Endodermal cell (in vitro differentiated cells): Measurements from ENCODE around the gene PICK1. TPM values are rescaled to one million over a fixed set of nuclear protein-coding genes. Genes with fewer than 3 reads are reported as not detected.

Experiments
- DNase-seq: peaks from one replicate; pipeline ENCODE4 v3.0.0-alpha.2; 2017
- H3K27ac ChIP-seq: 2 replicates; pipeline ENCODE4 v1.5.1; 2013; ENCODE audit warnings: mild to moderate bottlenecking, low read depth, low read length, moderate library complexity
- H3K27me3 ChIP-seq: 2 replicates; pipeline ENCODE4 v1.6.1; 2013; ENCODE audit warnings: mild to moderate bottlenecking, low read length, moderate library complexity; ENCODE audit not compliant: insufficient read depth, control insufficient read depth, poor library complexity, severe bottlenecking
- H3K36me3 ChIP-seq: 2 replicates; pipeline ENCODE4 v1.7.0; 2013; ENCODE audit warnings: mild to moderate bottlenecking, low read length, moderate library complexity; ENCODE audit not compliant: control insufficient read depth, insufficient read depth
- H3K4me1 ChIP-seq: one replicate; pipeline ENCODE4 v1.7.0; 2013; ENCODE audit warnings: low read length; ENCODE audit not compliant: control insufficient read depth, insufficient read depth
- H3K4me3 ChIP-seq: 2 replicates; pipeline ENCODE4 v1.5.1; 2013; ENCODE audit warnings: mild to moderate bottlenecking, low read length, moderate library complexity
- H3K9ac ChIP-seq: 2 replicates; pipeline ENCODE4 v1.6.1; 2013; ENCODE audit warnings: mild to moderate bottlenecking, low read length, moderate library complexity; ENCODE audit not compliant: poor library complexity, severe bottlenecking; ENCODE audit errors: extremely low read depth
- H3K9me3 ChIP-seq: 2 replicates; pipeline ENCODE4 v1.6.1; 2013; ENCODE audit warnings: mild to moderate bottlenecking, low read length, moderate library complexity; ENCODE audit not compliant: control insufficient read depth
- H3K27ac Mint-ChIP-seq: 2 replicates; pipeline ENCODE4 v1.8.0; 2020; ENCODE audit warnings: mixed read lengths
- H3K27me3 Mint-ChIP-seq: 2 replicates; pipeline ENCODE4 v1.8.0; 2021; ENCODE audit warnings: mild to moderate bottlenecking, mixed read lengths; ENCODE audit not compliant: insufficient read depth
- H3K36me3 Mint-ChIP-seq: 2 replicates; pipeline ENCODE4 v1.8.0; 2020; ENCODE audit warnings: low read depth, mixed read lengths
- H3K4me1 Mint-ChIP-seq: 2 replicates; pipeline ENCODE4 v1.8.0; 2020; ENCODE audit warnings: mixed read lengths
- H3K4me3 Mint-ChIP-seq: 2 replicates; pipeline ENCODE4 v1.8.0; 2020; ENCODE audit warnings: mild to moderate bottlenecking, moderate library complexity, mixed read lengths
- H3K9me3 Mint-ChIP-seq: 2 replicates; pipeline ENCODE4 v1.8.0; 2020; ENCODE audit warnings: mild to moderate bottlenecking, mixed read lengths
- CTCF ChIP-seq: fragments of 200-600 bp; sonication (generic); conservative IDR thresholded peaks from 2 replicates; pipeline ENCODE4 v1.5.0; 2021; ENCODE audit warnings: antibody characterized with exemption, mild to moderate bottlenecking
- WGBS, 2 experiments: methylation state at CpG; one replicate each; pipeline versions ENCODE4 v1.1.5 to v1.1.7; 2013; ENCODE audit warnings: missing lambda C conversion rate in 2 of 2, mixed read lengths in 1 of 2; ENCODE audit not compliant: insufficient coverage in 1 of 2, insufficient read length in 1 of 2; 5-methylcytosine and 5-hydroxymethylcytosine counted together
- total RNA-seq, 2 donors: library from RNA; stranded (reverse); fragmentation: NEBNext Ultra II Directional in 1 of 2; extraction: Animal tissue kit (Norgen Biotek cat#: 25700) in 1 of 2; gene quantifications; 2 replicates in 1 of 2; 3 replicates in 1 of 2; pipeline ENCODE4 v1.2.1, GENCODE V29; 2021

The PICK1 gene
- total RNA-seq, 2 donors from 2014 or later, result 42.7 to 54.1 TPM

- Histone ChIP-seq H3K4me3 (no peak overlapping the region), H3K36me3 (no peaks in the 10 kb centered on the region), H3K9me3 (no peaks in the 10 kb centered on the region), H3K4me1 (peaks cover 6% of the 10 kb centered on the region), H3K27ac (no peak overlapping the region), H3K27me3 (no peaks in the 10 kb centered on the region), H3K9ac (no peak overlapping the region)
- no peak for DNase-seq
- WGBS, 2 experiments, result 90 to 92% methylated on average over 11 to 19 of the region's 20 CpGs
- Mint-ChIP-seq H3K4me1 (no peaks in the 10 kb centered on the region), H3K4me3 (no peak overlapping the region), H3K36me3 (no peaks in the 10 kb centered on the region), H3K9me3 (no peaks in the 10 kb centered on the region), H3K27me3 (peaks cover 9% of the 10 kb centered on the region), H3K27ac (no peak overlapping the region)
- no peak for TF ChIP-seq CTCF
Measured at GRCh38 chr22:38049812-38050619, 7.2 kb upstream of the PICK1 start.

GRCh38 chr22:38050720-38051119 is 6.5 kb upstream of the PICK1 start:
- H3K9ac ChIP-seq, result no peak overlapping the region

GRCh38 chr22:38051261-38051660 is 5.9 kb upstream of the PICK1 start:
- Mint-ChIP-seq H3K36me3 (no peaks in the 10 kb centered on the region), H3K4me1 (no peaks in the 10 kb centered on the region), H3K27ac (no peak overlapping the region), H3K27me3 (peaks cover 11% of the 10 kb centered on the region), H3K4me3 (no peak overlapping the region), H3K9me3 (no peaks in the 10 kb centered on the region)
- H3K9me3 ChIP-seq, result no peaks in the 10 kb centered on the region
- 81 to 93% methylated on average over 5 to 8 of the region's 8 CpGs for WGBS, 2 experiments
- no peaks in the 10 kb centered on the region for H3K27me3 ChIP-seq
- no peak overlapping the region for H3K4me3 ChIP-seq
- peaks cover 6% of the 10 kb centered on the region for H3K4me1 ChIP-seq
- no peak overlapping the region for H3K9ac ChIP-seq
- DNase-seq, result no peak
- peak; percentile 30 for TF ChIP-seq CTCF
- no peak overlapping the region for H3K27ac ChIP-seq
- no peaks in the 10 kb centered on the region for H3K36me3 ChIP-seq

More at GRCh38 chr22:38050720-38051119, 6.5 kb upstream of the PICK1 start:
- H3K4me1 Mint-ChIP-seq, result no peaks in the 10 kb centered on the region
- no peak overlapping the region for H3K27ac Mint-ChIP-seq
- DNase-seq, result no peak
- peaks cover 11% of the 10 kb centered on the region for H3K27me3 Mint-ChIP-seq
- Histone ChIP-seq H3K4me1 (peaks cover 6% of the 10 kb centered on the region), H3K27ac (no peak overlapping the region), H3K36me3 (no peaks in the 10 kb centered on the region), H3K9me3 (no peaks in the 10 kb centered on the region), H3K4me3 (no peak overlapping the region), H3K27me3 (no peaks in the 10 kb centered on the region)
- no peaks in the 10 kb centered on the region for H3K36me3 Mint-ChIP-seq
- H3K9me3 Mint-ChIP-seq, result no peaks in the 10 kb centered on the region
- no peak overlapping the region for H3K4me3 Mint-ChIP-seq
- WGBS, 2 experiments, result 94 to 100% methylated on average over 1 to 7 of the region's 7 CpGs
- TF ChIP-seq CTCF, result no peak
